ENCODE results near the gene INTS3. TPM values are rescaled to one million over a fixed set of nuclear protein-coding genes. Genes with fewer than 3 reads are reported as not detected.
"Not testable (repeated sequence)": the region's sequence is repeated elsewhere in the genome, so short reads cannot be mapped to it uniquely, and the experiment has no call there.

The INTS3 gene
- total and polyA plus RNA-seq, 9 of the 15 experiments (the other 6 are each of a cell fraction or from before 2014, with no cell fraction given), result 6.3 to 24.1 (median 14.3) TPM

DNA sequence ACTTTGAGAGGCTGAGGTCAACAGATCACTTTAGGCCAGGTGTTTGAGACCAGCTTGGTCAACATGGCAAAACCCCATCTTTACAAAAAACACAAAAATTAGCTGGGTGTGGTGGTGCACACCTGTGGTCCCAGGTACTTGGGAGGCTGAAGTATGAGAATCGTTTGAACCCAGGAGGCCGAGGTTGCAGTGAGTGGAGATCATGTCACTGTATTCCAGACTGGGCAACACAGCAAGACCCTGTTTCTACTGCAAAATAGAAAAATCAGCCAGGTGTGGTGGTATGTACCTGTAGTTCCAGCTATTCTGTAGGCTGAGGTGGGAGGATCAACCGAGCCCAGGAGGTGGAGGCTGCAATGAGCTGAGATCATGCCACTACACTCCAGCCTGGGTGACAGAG lies 4.2 kb upstream of the INTS3 start:
- Histone ChIP-seq H3K36me3 (ENCODE audit: control insufficient read depth, insufficient read depth, low read length) (no peaks in the 10 kb centered on the region), H3K4me1 (replicated peaks in 1 of 2; ENCODE audit: control insufficient read depth in 2 of 2, insufficient read depth in 2 of 2, low read length in 2 of 2) (peaks cover 0 to 8% of the 10 kb centered on the region in 2 experiments; a peak in 3 of 5 replicates), H3K27me3 (ENCODE audit: control insufficient read depth in 2 of 2, insufficient read depth in 2 of 2, low read length in 2 of 2) (no peaks in the 10 kb centered on the region), H2AFZ (ENCODE audit: low read depth, low read length) (no peak overlapping the region), H3K27ac (ENCODE audit: extremely low read depth, low read depth, low read length) (no peak overlapping the region), H3K9ac (ENCODE audit: insufficient read depth in 1 of 2, low read depth in 2 of 2, low read length in 2 of 2) (no peak overlapping the region), H3K79me2 (ENCODE audit: control insufficient read depth, insufficient read depth, low read length) (peaks cover 7% of the 10 kb centered on the region), H3K4me3 (no peak overlapping the region), H3K9me1 (ENCODE audit: control insufficient read depth, insufficient read depth, low read length) (no peaks in the 10 kb centered on the region), H3K9me3 (replicated peaks; ENCODE audit: control insufficient read depth, insufficient read depth, low read depth, low read length) (no peaks in the 10 kb centered on the region), H4K20me1 (replicated peaks; ENCODE audit: control insufficient read depth, insufficient read depth, low read length) (no peaks in the 10 kb centered on the region), H3K4me2 (ENCODE audit: insufficient read depth, low read length) (no peak overlapping the region)
- TF ChIP-seq BDP1 (IDR thresholded peaks at IDR 0.05; ENCODE audit: insufficient read depth, insufficient read length), result no peak
- no peak for TF ChIP-seq ELF4 (CRISPR knock-in tag; IDR thresholded peaks at IDR 0.05)
- TF ChIP-seq ZNF121 (CRISPR knock-in tag; conservative IDR thresholded peaks at IDR 0.05), result peak; percentile 86
- TF ChIP-seq, protein P1, sequence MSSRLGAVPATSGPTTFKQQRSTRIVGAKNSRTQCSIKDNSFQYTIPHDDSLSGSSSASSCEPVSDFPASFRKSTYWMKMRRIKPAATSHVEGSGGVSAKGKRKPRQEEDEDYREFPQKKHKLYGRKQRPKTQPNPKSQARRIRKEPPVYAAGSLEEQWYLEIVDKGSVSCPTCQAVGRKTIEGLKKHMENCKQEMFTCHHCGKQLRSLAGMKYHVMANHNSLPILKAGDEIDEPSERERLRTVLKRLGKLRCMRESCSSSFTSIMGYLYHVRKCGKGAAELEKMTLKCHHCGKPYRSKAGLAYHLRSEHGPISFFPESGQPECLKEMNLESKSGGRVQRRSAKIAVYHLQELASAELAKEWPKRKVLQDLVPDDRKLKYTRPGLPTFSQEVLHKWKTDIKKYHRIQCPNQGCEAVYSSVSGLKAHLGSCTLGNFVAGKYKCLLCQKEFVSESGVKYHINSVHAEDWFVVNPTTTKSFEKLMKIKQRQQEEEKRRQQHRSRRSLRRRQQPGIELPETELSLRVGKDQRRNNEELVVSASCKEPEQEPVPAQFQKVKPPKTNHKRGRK (tag; IDR thresholded peaks at IDR 0.05), result no peak
- TF ChIP-seq ZNF785 (CRISPR knock-in tag; IDR thresholded peaks at IDR 0.05), result no peak
- BruUV-seq (replicated peaks), result no TSS peak
- WGBS (ENCODE audit: insufficient coverage, low coverage, missing lambda C conversion rate), result 38% methylated on average over 3 of the region's 3 CpGs
- in situ Hi-C loops (cut with MboI) (no loop called here), intact Hi-C loops (cut with micrococcal nuclease) (no loop called here)
- ChIA-PET POLR2A (no interaction called here), CTCF (ENCODE audit: low intra/inter-chr PET ratio) (no interaction called here)
- no peak for FAIRE-seq
- no peak for DNase-seq (ENCODE audit: extremely low read depth in 1 of 4, low spot score in 3 of 4)
- ATAC-seq, result no peak

DNA sequence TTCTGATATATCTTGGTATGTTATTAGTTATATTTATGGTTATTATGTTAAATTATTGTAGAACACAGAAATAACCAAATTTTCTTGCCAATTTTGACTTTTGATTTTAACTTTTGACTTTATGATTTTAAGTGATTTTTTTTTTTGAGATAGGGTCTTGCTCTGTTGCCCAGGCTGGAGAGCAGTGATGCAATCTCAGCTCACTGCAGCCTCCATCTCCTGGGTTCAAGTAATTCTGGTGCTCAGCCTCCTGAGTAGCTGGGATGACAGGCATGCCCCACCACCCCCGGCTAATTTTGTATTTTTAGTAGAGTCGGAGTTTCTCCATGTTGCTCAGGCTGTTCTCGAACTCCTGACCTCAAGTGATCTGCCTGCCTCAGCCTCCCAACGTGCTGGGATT lies 3.2 kb upstream of the INTS3 start:
- BruUV-seq (replicated peaks); CTCF ChIA-PET (ENCODE audit: low intra/inter-chr PET ratio): not testable (repeated sequence)

More for the DNA sequence above, 3.2 kb upstream of the INTS3 start:
- ATAC-seq; H3K9me1 ChIP-seq (ENCODE audit: control insufficient read depth, insufficient read depth, low read length); H3K27ac ChIP-seq (ENCODE audit: extremely low read depth, low read depth, low read length); in situ Hi-C loops (cut with MboI); H3K27me3 ChIP-seq (ENCODE audit: control insufficient read depth in 2 of 2, insufficient read depth in 2 of 2, low read length in 2 of 2); H4K20me1 ChIP-seq (replicated peaks; ENCODE audit: control insufficient read depth, insufficient read depth, low read length); intact Hi-C loops (cut with micrococcal nuclease); H3K9ac ChIP-seq (ENCODE audit: insufficient read depth in 1 of 2, low read depth in 2 of 2, low read length in 2 of 2); H2AFZ ChIP-seq (ENCODE audit: low read depth, low read length); H3K36me3 ChIP-seq (ENCODE audit: control insufficient read depth, insufficient read depth, low read length); H3K4me2 ChIP-seq (ENCODE audit: insufficient read depth, low read length); DNase-seq (ENCODE audit: extremely low read depth in 1 of 4, low spot score in 3 of 4); POLR2A ChIA-PET; H3K9me3 ChIP-seq (replicated peaks; ENCODE audit: control insufficient read depth, insufficient read depth, low read depth, low read length); H3K4me3 ChIP-seq; FAIRE-seq: not testable (repeated sequence)
- Histone ChIP-seq H3K4me1 (replicated peaks in 1 of 2; ENCODE audit: control insufficient read depth in 2 of 2, insufficient read depth in 2 of 2, low read length in 2 of 2) (peaks cover 7 to 11% of the 10 kb centered on the region in 2 experiments; a peak in 4 of 5 replicates), H3K79me2 (ENCODE audit: control insufficient read depth, insufficient read depth, low read length) (peaks cover 15% of the 10 kb centered on the region)
- WGBS (ENCODE audit: insufficient coverage, low coverage, missing lambda C conversion rate), result 63% methylated on average over 4 of the region's 4 CpGs
- TF ChIP-seq ZNF121 (CRISPR knock-in tag; conservative IDR thresholded peaks at IDR 0.05) (peak; percentile 87), CEBPB (tag; IDR thresholded peaks at IDR 0.05) (0 out of 2 replicates have a peak, but pooled peaks have one; percentile 19)

Measured in K562 (cell line).